WTC11 (cell line): ENCODE measurements around the gene MSI2. TPM values are rescaled to one million over a fixed set of nuclear protein-coding genes. Genes with fewer than 3 reads are reported as not detected.

Experiments
- ATAC-seq: fragments of 200-7000 bp; cut with Tn5 transposase; 2 replicates; pipeline ENCODE4 v1.10.0; 2021; ENCODE audit warnings: mild to moderate bottlenecking, moderate library complexity
- CTCF ChIA-PET: fragments of 300-600 bp; sonication (Branson Sonifier 250); formaldehyde crosslinking; loops from one replicate; lab custom pipeline; 2021; ENCODE audit warnings: antibody characterized with exemption; lab: Charles Lee
- POLR2A ChIA-PET: fragments of 350-600 bp; sonication (Branson Sonifier 250); formaldehyde crosslinking; loops from one replicate; lab custom pipeline; 2021; ENCODE audit warnings: antibody characterized with exemption; lab: Charles Lee
- DNase-seq: peaks from one replicate; pipeline ENCODE4 v3.0.0; 2021; ENCODE audit warnings: low spot score
- H3K27ac Mint-ChIP-seq: 2 replicates; pipeline ENCODE4 v1.8.0; 2021; ENCODE audit warnings: mixed read lengths
- H3K27me3 Mint-ChIP-seq: 2 replicates; pipeline ENCODE4 v1.8.0; 2021; ENCODE audit warnings: low read depth, mild to moderate bottlenecking, moderate library complexity, mixed read lengths
- H3K36me3 Mint-ChIP-seq: 2 replicates; pipeline ENCODE4 v1.8.0; 2021; ENCODE audit warnings: mixed read lengths
- H3K4me1 Mint-ChIP-seq: 2 replicates; pipeline ENCODE4 v1.8.0; 2022; ENCODE audit warnings: mixed read lengths
- H3K4me3 Mint-ChIP-seq: 2 replicates; pipeline ENCODE4 v1.8.0; 2021; ENCODE audit warnings: mild to moderate bottlenecking, moderate library complexity, mixed read lengths
- H3K9me3 Mint-ChIP-seq: 2 replicates; pipeline ENCODE4 v1.8.0; 2021; ENCODE audit warnings: mixed read lengths
- ATF2 ChIP-seq: sonication (generic); formaldehyde crosslinking; IDR thresholded peaks from 2 replicates; pipeline ENCODE4 v1.8.1; 2022; ENCODE audit warnings: low read depth, missing genetic modification reagents, borderline replicate concordance
- ATF6 ChIP-seq: sonication (generic); formaldehyde crosslinking; IDR thresholded peaks from 2 replicates; pipeline ENCODE4 v1.8.1; 2023; ENCODE audit warnings: mild to moderate bottlenecking, missing genetic modification reagents
- CDX4 ChIP-seq: fragments of 250-450 bp; sonication (Bioruptor Pico); IDR thresholded peaks from 2 replicates; pipeline ENCODE4 v1.9.0; 2021; ENCODE audit warnings: moderate library complexity, mild to moderate bottlenecking, inconsistent platforms, borderline replicate concordance
- ELF4 ChIP-seq: sonication (generic); formaldehyde crosslinking; IDR thresholded peaks from 2 replicates; pipeline ENCODE4 v1.8.1; 2022; ENCODE audit warnings: low read depth, mild to moderate bottlenecking, moderate library complexity, missing genetic modification reagents
- EMX1 ChIP-seq: fragments of 250-450 bp; sonication (Bioruptor Pico); IDR thresholded peaks from 2 replicates; pipeline ENCODE4 v1.8.0; 2021; ENCODE audit warnings: mild to moderate bottlenecking
- ERG ChIP-seq: fragments of 250-450 bp; sonication (Bioruptor Pico); IDR thresholded peaks from 2 replicates; pipeline ENCODE4 v1.8.0; 2021; ENCODE audit warnings: mild to moderate bottlenecking
- ETV6 ChIP-seq: sonication (generic); formaldehyde crosslinking; IDR thresholded peaks from 2 replicates; pipeline ENCODE4 v1.8.1; 2022; ENCODE audit warnings: mild to moderate bottlenecking, missing genetic modification reagents
- FOXP1 ChIP-seq: sonication (generic); formaldehyde crosslinking; IDR thresholded peaks from 2 replicates; pipeline ENCODE4 v1.8.0; 2022; ENCODE audit warnings: missing genetic modification reagents, mild to moderate bottlenecking, moderate library complexity, borderline replicate concordance
- JAZF1 ChIP-seq: fragments of 250-450 bp; sonication (Bioruptor Pico); IDR thresholded peaks from 2 replicates; pipeline ENCODE4 v1.9.0; 2021; ENCODE audit warnings: moderate library complexity, mild to moderate bottlenecking, inconsistent platforms
- MYBL2 ChIP-seq: sonication (generic); formaldehyde crosslinking; IDR thresholded peaks from 2 replicates; pipeline ENCODE4 v1.8.1; 2023; ENCODE audit warnings: mild to moderate bottlenecking, moderate library complexity, missing genetic modification reagents
- NR1H2 ChIP-seq: sonication (generic); formaldehyde crosslinking; IDR thresholded peaks from 2 replicates; pipeline ENCODE4 v1.9.0; 2021; ENCODE audit warnings: mild to moderate bottlenecking, moderate library complexity, missing genetic modification reagents
- PRRX2 ChIP-seq: fragments of 250-450 bp; sonication (Bioruptor Pico); IDR thresholded peaks from 2 replicates; pipeline ENCODE4 v1.8.0; 2021; ENCODE audit warnings: mild to moderate bottlenecking
- RORB ChIP-seq: fragments of 250-450 bp; sonication (Bioruptor Pico); IDR thresholded peaks from 2 replicates; pipeline ENCODE4 v1.9.0; 2021; ENCODE audit warnings: mild to moderate bottlenecking
- SOX15 ChIP-seq: fragments of 250-450 bp; sonication (Bioruptor Pico); IDR thresholded peaks from 2 replicates; pipeline ENCODE4 v1.9.0; 2021; ENCODE audit warnings: mild to moderate bottlenecking
- ZBTB43 ChIP-seq: sonication (generic); formaldehyde crosslinking; IDR thresholded peaks from 2 replicates; pipeline ENCODE4 v1.8.1; 2023; ENCODE audit warnings: mild to moderate bottlenecking, missing genetic modification reagents
- ZNF317 ChIP-seq: sonication (generic); formaldehyde crosslinking; IDR thresholded peaks from 2 replicates; pipeline ENCODE4 v1.8.1; 2023; ENCODE audit warnings: low read depth, mild to moderate bottlenecking, moderate library complexity, missing genetic modification reagents, borderline replicate concordance
- ZNF416 ChIP-seq: fragments of 250-450 bp; sonication (Bioruptor Pico); IDR thresholded peaks from 2 replicates; pipeline ENCODE4 v1.9.0; 2021; ENCODE audit warnings: mild to moderate bottlenecking, inconsistent platforms
- total RNA-seq: library from RNA; stranded (reverse); gene quantifications from 3 replicates; pipeline ENCODE4 v1.2.3, GENCODE V29; 2021

The MSI2 gene
- total RNA-seq, 1 experiment from 2014 or later: 82.1 TPM

- ATAC-seq: no peak
- H3K27me3 Mint-ChIP-seq: no peaks in the 10 kb centered on the region
- no peaks in the 10 kb centered on the region for H3K36me3 Mint-ChIP-seq
- no peak overlapping the region for H3K4me3 Mint-ChIP-seq
- CTCF ChIA-PET: interaction anchor here (1.3 kb wide), 1 partner anchor 168 kb away, joined by 3 read pairs; no protein-coding TSS in a partner anchor
- DNase-seq: no peak
- peak overlapping the region; percentile 34 for H3K27ac Mint-ChIP-seq
- POLR2A ChIA-PET: interaction anchor here (0.6 kb wide), 1 partner anchor 47 kb away, joined by 3 read pairs; no protein-coding TSS in a partner anchor
- peaks cover 3% of the 10 kb centered on the region; the same call in 1 of the 2 replicates for H3K4me1 Mint-ChIP-seq
- no peak for TF ChIP-seq NR1H2
- no peak for TF ChIP-seq JAZF1 (CRISPR knock-in tag)
- TF ChIP-seq PRRX2 (CRISPR knock-in tag): no peak
- no peak for TF ChIP-seq FOXP1 (CRISPR knock-in tag)
- TF ChIP-seq RORB (CRISPR knock-in tag): no peak
- TF ChIP-seq ZNF416 (CRISPR knock-in tag): no peak
- TF ChIP-seq ELF4 (CRISPR knock-in tag): no peak
- no peak for TF ChIP-seq ZBTB43 (CRISPR knock-in tag)
- no peak for TF ChIP-seq ZNF317 (CRISPR knock-in tag)
- TF ChIP-seq ERG: no peak
- TF ChIP-seq MYBL2 (CRISPR knock-in tag): no peak
- TF ChIP-seq EMX1 (CRISPR knock-in tag): no peak
- TF ChIP-seq ETV6 (CRISPR knock-in tag): no peak
- TF ChIP-seq ATF2 (CRISPR knock-in tag): no peak
- no peaks in the 10 kb centered on the region for H3K9me3 Mint-ChIP-seq
Measured at GRCh38 chr17:57504208-57504607, 247.9 kb downstream of the MSI2 start.

GRCh38 chr17:57505841-57506773, 249.8 kb downstream of the MSI2 start:
- Mint-ChIP-seq H3K27me3 (no peaks in the 10 kb centered on the region), H3K9me3 (no peaks in the 10 kb centered on the region; the same call in 1 of the 2 replicates), H3K36me3 (0 out of 2 replicates have a peak, but pooled peaks cover 3% of the 10 kb centered on the region), H3K27ac (no peak overlapping the region), H3K4me1 (peaks cover 7% of the 10 kb centered on the region), H3K4me3 (no peak overlapping the region)
- DNase-seq (no peak), ATAC-seq (peak; percentile 47)
- TF ChIP-seq SOX15 (CRISPR knock-in tag) (no peak), CDX4 (CRISPR knock-in tag) (no peak), ATF6 (no peak)
- ChIA-PET POLR2A (interaction anchor here (1.2 kb wide), 1 partner anchor 62 kb away, joined by 3 read pairs; no protein-coding TSS in a partner anchor), CTCF (no interaction called here)
